NT2/D1 (cell line): ENCODE results near the gene UPK3A.

Source experiments
- SUZ12 ChIP-seq: IDR thresholded peaks from 2 replicates; pipeline ENCODE4 v1.6.1; 2011; ENCODE audit not compliant: insufficient read length, insufficient read depth; ENCODE audit errors: extremely low read depth
- YY1 ChIP-seq: IDR thresholded peaks from 2 replicates; pipeline ENCODE4 v1.6.1; 2011; ENCODE audit not compliant: insufficient read length, insufficient read depth
- ZNF274 ChIP-seq: IDR thresholded peaks from 2 replicates; pipeline ENCODE4 v1.6.1; 2011; ENCODE audit warnings: mild to moderate bottlenecking, low read depth, low read length

- TF ChIP-seq ZNF274: no peak
- TF ChIP-seq YY1: no peak
- TF ChIP-seq SUZ12: no peak
These were observed 12.3 kb upstream of the UPK3A start for GRCh38 chr22:45272498-45272897.
